K562 (cell line): ENCODE data around the gene INTS4. TPM values are rescaled to one million over a fixed set of nuclear protein-coding genes. Genes with fewer than 3 reads are reported as not detected.

Experiments used
- ATAC-seq: fragments of 200-7000 bp; cut with Tn5 transposase; 3 replicates; pipeline ENCODE4 v1.9.1; 2020; ENCODE audit warnings: moderate library complexity
- BruUV-seq: library from RNA; stranded (reverse); fragments of 400-500 nt; replicated peaks from 2 replicates; lab custom pipeline; 2021; lab: Mats Ljungman, UMichigan
- CTCF ChIA-PET: fragments of 300-600 bp; formaldehyde crosslinking; extraction: SDS; loops from one replicate; lab custom pipeline; 2021; ENCODE audit warnings: low intra/inter-chr PET ratio; lab: Yijun Ruan, JAX
- POLR2A ChIA-PET: fragments of 300-600, 350-650 bp; sonication (Branson Sonifier 250); formaldehyde crosslinking; extraction: SDS; loops from one replicate; lab custom pipeline; 2021; ENCODE audit warnings: antibody characterized with exemption, inconsistent platforms; lab: Yijun Ruan, JAX
- DNase-seq, 4 experiments: peaks; one replicate each; pipeline versions ENCODE4 v3.0.0 to v3.0.0-alpha.2; 2011 to 2018; ENCODE audit warnings: low spot score in 3 of 4, mixed read lengths in 3 of 4; ENCODE audit errors: extremely low read depth in 1 of 4
- FAIRE-seq: peaks from 2 replicates; lab custom pipeline; 2011; peaks lifted over from hg19 to GRCh38; lab: Jason Lieb, UNC
- H2AFZ ChIP-seq: 2 replicates; pipeline ENCODE4 v1.6.0; 2011; ENCODE audit warnings: low read depth, low read length, control low read depth, inconsistent platforms
- H3K27ac ChIP-seq: fragments of 200-600 bp; 3 replicates; pipeline ENCODE4 v1.8.0; 2011; ENCODE audit warnings: low read depth, mild to moderate bottlenecking, control low read depth, inconsistent platforms, low read length, moderate library complexity, mixed read lengths; ENCODE audit errors: extremely low read depth
- H3K27me3 ChIP-seq, 2 experiments: fragments of 300-600 bp in 1 of 2; 2 replicates in 1 of 2; 3 replicates in 1 of 2; pipeline versions ENCODE4 v1.6.0 to v1.8.0; 2011; ENCODE audit warnings: inconsistent platforms in 2 of 2, low read length in 2 of 2, mild to moderate bottlenecking in 1 of 2, mixed read lengths in 1 of 2, moderate library complexity in 1 of 2; ENCODE audit not compliant: control insufficient read depth in 2 of 2, insufficient read depth in 2 of 2
- H3K36me3 ChIP-seq: fragments of 300-600 bp; 3 replicates; pipeline ENCODE4 v1.8.0; 2011; ENCODE audit warnings: mild to moderate bottlenecking, low read length, inconsistent platforms; ENCODE audit not compliant: control insufficient read depth, insufficient read depth
- H3K4me1 ChIP-seq, 2 experiments: fragments of 200-600 bp in 1 of 2; replicated peaks in 1 of 2; 2 replicates in 1 of 2; 3 replicates in 1 of 2; pipeline versions ENCODE4 v1.5.1 to v1.8.0; 2011; ENCODE audit warnings: inconsistent platforms in 2 of 2, low read length in 2 of 2, mild to moderate bottlenecking in 1 of 2, mixed read lengths in 1 of 2, moderate library complexity in 1 of 2; ENCODE audit not compliant: control insufficient read depth in 2 of 2, insufficient read depth in 2 of 2
- H3K4me2 ChIP-seq: 2 replicates; pipeline ENCODE4 v1.6.1; 2011; ENCODE audit warnings: low read length, control low read depth, inconsistent platforms, mixed read lengths; ENCODE audit not compliant: insufficient read depth
- H3K4me3 ChIP-seq: fragments of 200-600 bp; sonication (generic), shearing (Covaris generic); 2 replicates; pipeline ENCODE4 v1.5.1; 2016; ENCODE audit warnings: control low read depth, inconsistent platforms
- H3K79me2 ChIP-seq: fragments of 200-600 bp; 3 replicates; pipeline ENCODE4 v1.8.0; 2011; ENCODE audit warnings: low read length, inconsistent platforms; ENCODE audit not compliant: control insufficient read depth, insufficient read depth
- H3K9ac ChIP-seq, 2 experiments: 2 replicates each; pipeline versions ENCODE4 v1.6.0 to v1.6.1; 2011; ENCODE audit warnings: low read depth in 2 of 2, low read length in 2 of 2, control low read depth in 1 of 2, inconsistent platforms in 1 of 2, mild to moderate bottlenecking in 1 of 2, mixed read lengths in 1 of 2; ENCODE audit not compliant: insufficient read depth in 1 of 2
- H3K9me1 ChIP-seq: one replicate; pipeline ENCODE4 v1.6.0; 2011; ENCODE audit warnings: inconsistent platforms, mild to moderate bottlenecking, low read length, moderate library complexity; ENCODE audit not compliant: control insufficient read depth, insufficient read depth
- H3K9me3 ChIP-seq: replicated peaks from 2 replicates; pipeline ENCODE4 v1.5.1; 2011; ENCODE audit warnings: low read depth, low read length, inconsistent platforms; ENCODE audit not compliant: control insufficient read depth, insufficient read depth
- H4K20me1 ChIP-seq: replicated peaks from 2 replicates; pipeline ENCODE4 v1.6.1; 2011; ENCODE audit warnings: low read length, inconsistent platforms, mixed read lengths; ENCODE audit not compliant: control insufficient read depth, insufficient read depth
- CREM ChIP-seq: IDR thresholded peaks from 2 replicates; pipeline ENCODE4 v1.6.1; 2014; ENCODE audit warnings: antibody characterized with exemption, low read depth
- EP400 ChIP-seq: fragments of 450-650 bp; IDR thresholded peaks from 2 replicates; pipeline ENCODE4 v1.6.1; 2017; ENCODE audit warnings: antibody characterized with exemption, mild to moderate bottlenecking, moderate library complexity
- FOXJ2 ChIP-seq: fragments of 200-800 bp; sonication (Bioruptor generic); IDR thresholded peaks from 2 replicates; pipeline ENCODE4 v1.6.1; 2016; ENCODE audit warnings: missing genetic modification characterization, missing compliant biosample characterization
- HNRNPUL1 ChIP-seq: fragments of 200-400 bp; formaldehyde crosslinking; IDR thresholded peaks from 2 replicates; pipeline ENCODE4 v1.6.1; 2017; ENCODE audit warnings: low read length
- IRF2 ChIP-seq: sonication (generic); formaldehyde crosslinking; IDR thresholded peaks from 2 replicates; pipeline ENCODE4 v1.8.1; 2022; ENCODE audit warnings: mild to moderate bottlenecking, missing genetic modification reagents
- KLF16 ChIP-seq: IDR thresholded peaks from 2 replicates; pipeline ENCODE4 v1.6.1; 2016; ENCODE audit warnings: antibody characterized with exemption
- MEIS2 ChIP-seq: fragments of 450-650 bp; IDR thresholded peaks from 2 replicates; pipeline ENCODE4 v1.6.1; 2014; ENCODE audit warnings: mild to moderate bottlenecking; ENCODE audit not compliant: partially characterized antibody
- MYNN ChIP-seq, 2 experiments: sonication (generic); formaldehyde crosslinking in 1 of 2; IDR thresholded peaks; 2 replicates each; pipeline versions ENCODE4 v1.5.0 to v1.6.1; 2016 to 2020; ENCODE audit warnings: antibody characterized with exemption in 1 of 2, missing genetic modification reagents in 1 of 2
- PCBP1 ChIP-seq: fragments of 200-400 bp; formaldehyde crosslinking; IDR thresholded peaks from 2 replicates; pipeline ENCODE4 v1.6.1; 2018; ENCODE audit warnings: mild to moderate bottlenecking, low read depth, low read length; ENCODE audit not compliant: poor library complexity, severe bottlenecking
- PML ChIP-seq: IDR thresholded peaks from 2 replicates; pipeline ENCODE4 v1.6.1; 2012; ENCODE audit warnings: low read length, inconsistent platforms
- RNF2 ChIP-seq: sonication (generic); IDR thresholded peaks from 2 replicates; pipeline ENCODE4 v1.6.1; 2016
- ZFX ChIP-seq: sonication (generic); formaldehyde crosslinking; IDR thresholded peaks from 2 replicates; pipeline ENCODE4 v1.8.0; 2022; ENCODE audit warnings: mild to moderate bottlenecking, missing genetic modification reagents, moderate library complexity
- ZNF232 ChIP-seq: sonication (generic); formaldehyde crosslinking; IDR thresholded peaks from 2 replicates; pipeline ENCODE4 v1.8.0; 2022; ENCODE audit warnings: mild to moderate bottlenecking, missing genetic modification reagents
- ZNF24 ChIP-seq: fragments of 450-650 bp; IDR thresholded peaks from 2 replicates; pipeline ENCODE4 v1.6.1; 2016
- ZNF280B ChIP-seq: fragments of 250-450 bp; sonication (Bioruptor Pico); IDR thresholded peaks from 2 replicates; pipeline ENCODE4 v1.5.1; 2021; ENCODE audit warnings: mild to moderate bottlenecking
- ZNF695 ChIP-seq: fragments of 450-650 bp; formaldehyde crosslinking; IDR thresholded peaks from 2 replicates; pipeline ENCODE4 v1.4.0; 2020; ENCODE audit warnings: mild to moderate bottlenecking, moderate library complexity
- ZNF717 ChIP-seq: fragments of 250-450 bp; sonication (Bioruptor Pico); IDR thresholded peaks from 2 replicates; pipeline ENCODE4 v1.5.0; 2021
- WGBS: fragments of 100-300 bp; shearing (Covaris generic); methylation state at CpG from one replicate; pipeline ENCODE4 v1.1.6; 2016; ENCODE audit warnings: low coverage, mixed read lengths; ENCODE audit not compliant: insufficient coverage; ENCODE audit errors: missing lambda C conversion rate; 5-methylcytosine and 5-hydroxymethylcytosine counted together
- in situ Hi-C: fragments of 300-500 bp; cut with MboI; formaldehyde crosslinking; loops from 4 replicates; pipeline ENCODE4 v1.15.0; 2018; ENCODE audit warnings: inconsistent platforms, mixed read lengths
- intact Hi-C: fragments of 100-400 bp; cut with micrococcal nuclease; formaldehyde crosslinking; loops from 2 replicates; pipeline ENCODE4 v1.14.2; 2022
- polyA plus RNA-seq, 8 experiments: library from polyadenylated mRNA; depleted of rRNA in 4 of 8; stranded (reverse) in 5 of 8; unstranded in 3 of 8; fragments of >200 nt; fragmentation: Nextera tagmentation in 2 of 8; fragmentation: Illumina TruSeq in 1 of 8; extraction: Ambion mirVana in 2 of 8; extraction: Trizol in 1 of 8; gene quantifications; 2 replicates each; pipeline versions ENCODE4 v1.2.1 to v1.2.3, GENCODE V29; 2011 to 2014; ENCODE audit warnings: inconsistent platforms in 1 of 8, missing spikeins in 1 of 8
- total RNA-seq, 7 experiments: library from RNA; depleted of rRNA in 6 of 7; stranded (reverse); fragments of >200 nt in 6 of 7; fragmentation: Illumina TruSeq in 2 of 7; extraction: Trizol in 2 of 7; gene quantifications; 2 replicates each; pipeline versions ENCODE4 v1.2.1 to v1.2.3, GENCODE V29; 2011 to 2021; ENCODE audit warnings: low replicate concordance in 1 of 7
- TF ChIP-seq, protein P1 (sequence below): sonication (generic); IDR thresholded peaks from 2 replicates; pipeline ENCODE4 v1.6.1; 2016
- TF ChIP-seq, protein P2 (sequence below), 2 experiments: fragments of 150-350 bp in 1 of 2; IDR thresholded peaks; 2 replicates each; pipeline ENCODE4 v1.6.1; 2012 to 2016; ENCODE audit warnings: low read depth in 2 of 2, low read length in 2 of 2, mild to moderate bottlenecking in 1 of 2, moderate library complexity in 1 of 2

INTS4 gene
- total and polyA plus RNA-seq, 9 of the 15 experiments (the other 6 are each of a cell fraction or from before 2014, with no cell fraction given) = 28.4 to 53.4 (median 44.5) TPM

- TF ChIP-seq, protein P1, sequence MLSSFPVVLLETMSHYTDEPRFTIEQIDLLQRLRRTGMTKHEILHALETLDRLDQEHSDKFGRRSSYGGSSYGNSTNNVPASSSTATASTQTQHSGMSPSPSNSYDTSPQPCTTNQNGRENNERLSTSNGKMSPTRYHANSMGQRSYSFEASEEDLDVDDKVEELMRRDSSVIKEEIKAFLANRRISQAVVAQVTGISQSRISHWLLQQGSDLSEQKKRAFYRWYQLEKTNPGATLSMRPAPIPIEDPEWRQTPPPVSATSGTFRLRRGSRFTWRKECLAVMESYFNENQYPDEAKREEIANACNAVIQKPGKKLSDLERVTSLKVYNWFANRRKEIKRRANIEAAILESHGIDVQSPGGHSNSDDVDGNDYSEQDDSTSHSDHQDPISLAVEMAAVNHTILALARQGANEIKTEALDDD = no peak
- TF ChIP-seq EP400 (no peak), CREM (no peak), PCBP1 (no peak)
These were observed 15.8 kb upstream of the INTS4 start (continued) for GRCh38 chr11:78010304-78010703.

GRCh38 chr11:78009062-78009461 is 14.6 kb upstream of the INTS4 start:
- in situ Hi-C loops (no loop called here), intact Hi-C loops (no loop called here)
- Histone ChIP-seq H2AFZ (peak overlapping the region; percentile 17; the same call in 1 of the 2 replicates), H3K79me2 (no peaks in the 10 kb centered on the region), H3K4me3 (no peak overlapping the region), H4K20me1 (no peaks in the 10 kb centered on the region), H3K4me1 (no peaks in the 10 kb centered on the region), H3K4me2 (no peak overlapping the region), H3K9ac (no peak overlapping the region), H3K27ac (no peak overlapping the region), H3K9me1 (no peaks in the 10 kb centered on the region), H3K27me3 (no peaks in the 10 kb centered on the region), H3K36me3 (no peaks in the 10 kb centered on the region), H3K9me3 (no peaks in the 10 kb centered on the region)
- ChIA-PET CTCF (no interaction called here), POLR2A (no interaction called here)
- BruUV-seq = no TSS peak
- FAIRE-seq = no peak
- WGBS = 65% methylated on average over 2 of the region's 2 CpGs
- no peak for DNase-seq
- ATAC-seq = no peak
- TF ChIP-seq FOXJ2 (tag) = no peak
- TF ChIP-seq MEIS2 = no peak
- no peak for TF ChIP-seq ZNF232
- TF ChIP-seq KLF16 = no peak
- no peak for TF ChIP-seq PML
- no peak for TF ChIP-seq ZFX (CRISPR knock-in tag)
- TF ChIP-seq ZNF280B (CRISPR knock-in tag) = no peak
- no peak for TF ChIP-seq MYNN (IDR thresholded peaks at IDR 0.05)
- no peak for TF ChIP-seq MYNN (CRISPR knock-in tag; IDR thresholded peaks at IDR 0.05)
- no peak for TF ChIP-seq ZNF695 (CRISPR knock-in tag)
- no peak for TF ChIP-seq IRF2
- TF ChIP-seq ZNF717 (CRISPR knock-in tag) = no peak
- TF ChIP-seq ZNF24 = no peak
- TF ChIP-seq HNRNPUL1 = no peak
- TF ChIP-seq, protein P2, sequence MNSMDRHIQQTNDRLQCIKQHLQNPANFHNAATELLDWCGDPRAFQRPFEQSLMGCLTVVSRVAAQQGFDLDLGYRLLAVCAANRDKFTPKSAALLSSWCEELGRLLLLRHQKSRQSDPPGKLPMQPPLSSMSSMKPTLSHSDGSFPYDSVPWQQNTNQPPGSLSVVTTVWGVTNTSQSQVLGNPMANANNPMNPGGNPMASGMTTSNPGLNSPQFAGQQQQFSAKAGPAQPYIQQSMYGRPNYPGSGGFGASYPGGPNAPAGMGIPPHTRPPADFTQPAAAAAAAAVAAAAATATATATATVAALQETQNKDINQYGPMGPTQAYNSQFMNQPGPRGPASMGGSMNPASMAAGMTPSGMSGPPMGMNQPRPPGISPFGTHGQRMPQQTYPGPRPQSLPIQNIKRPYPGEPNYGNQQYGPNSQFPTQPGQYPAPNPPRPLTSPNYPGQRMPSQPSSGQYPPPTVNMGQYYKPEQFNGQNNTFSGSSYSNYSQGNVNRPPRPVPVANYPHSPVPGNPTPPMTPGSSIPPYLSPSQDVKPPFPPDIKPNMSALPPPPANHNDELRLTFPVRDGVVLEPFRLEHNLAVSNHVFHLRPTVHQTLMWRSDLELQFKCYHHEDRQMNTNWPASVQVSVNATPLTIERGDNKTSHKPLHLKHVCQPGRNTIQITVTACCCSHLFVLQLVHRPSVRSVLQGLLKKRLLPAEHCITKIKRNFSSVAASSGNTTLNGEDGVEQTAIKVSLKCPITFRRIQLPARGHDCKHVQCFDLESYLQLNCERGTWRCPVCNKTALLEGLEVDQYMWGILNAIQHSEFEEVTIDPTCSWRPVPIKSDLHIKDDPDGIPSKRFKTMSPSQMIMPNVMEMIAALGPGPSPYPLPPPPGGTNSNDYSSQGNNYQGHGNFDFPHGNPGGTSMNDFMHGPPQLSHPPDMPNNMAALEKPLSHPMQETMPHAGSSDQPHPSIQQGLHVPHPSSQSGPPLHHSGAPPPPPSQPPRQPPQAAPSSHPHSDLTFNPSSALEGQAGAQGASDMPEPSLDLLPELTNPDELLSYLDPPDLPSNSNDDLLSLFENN (IDR thresholded peaks at IDR 0.05; ENCODE audit: low read depth in 2 of 2, low read length in 2 of 2) = no peak
- no peak for TF ChIP-seq RNF2
